Left lung (tissue), 10 donors: ENCODE measurements around the gene COL19A1. TPM values are rescaled to one million over a fixed set of nuclear protein-coding genes. Genes with fewer than 3 reads are reported as not detected.

Experiments
- ATAC-seq: fragments of 200-7000 bp; cut with Tn5 transposase; one replicate; pipeline ENCODE4 v1.9.1; 2020; ENCODE audit warnings: moderate library complexity
- DNase-seq, 4 donors: peaks; one replicate each; pipeline ENCODE4 v3.0.0-alpha.2; 2013 to 2020
- H3K27ac ChIP-seq, 2 donors: fragments of 200-600 bp; sonication (generic) in 1 of 2; one replicate each; pipeline versions ENCODE4 v1.5.0 to v1.8.0; 2020 to 2021
- H3K27me3 ChIP-seq, 2 donors: fragments of 200-600 bp; sonication (generic) in 1 of 2; one replicate each; pipeline versions ENCODE4 v1.5.0 to v1.8.0; 2020 to 2021
- H3K36me3 ChIP-seq, 2 donors: fragments of 200-600 bp; sonication (generic) in 1 of 2; one replicate each; pipeline versions ENCODE4 v1.5.0 to v1.8.0; 2020 to 2021
- H3K4me1 ChIP-seq, 2 donors: fragments of 200-600 bp; one replicate each; pipeline ENCODE4 v1.8.0; 2021
- H3K4me3 ChIP-seq, 2 donors: fragments of 200-600 bp; sonication (generic) in 1 of 2; one replicate each; pipeline versions ENCODE4 v1.5.0 to v1.8.0; 2020 to 2021; ENCODE audit warnings: mild to moderate bottlenecking in 1 of 2
- H3K9me3 ChIP-seq, 2 donors: fragments of 200-600 bp; sonication (generic) in 1 of 2; one replicate each; pipeline versions ENCODE4 v1.5.0 to v1.8.0; 2020 to 2021
- CTCF ChIP-seq, 2 donors: fragments of 200-600 bp; sonication (generic) in 1 of 2; IDR thresholded peaks; one replicate each; pipeline versions ENCODE4 v1.5.0 to v1.8.0; 2021; ENCODE audit warnings: antibody characterized with exemption in 2 of 2
- intact Hi-C, 2 donors: fragments of 100-400 bp; cut with DNase I; formaldehyde crosslinking; loops; one replicate each; pipeline versions ENCODE4 v1.11.2 to v1.14.2; 2022
- polyA plus RNA-seq, 6 donors: library from polyadenylated mRNA; unstranded; fragments of 120-200 nt; gene quantifications; one replicate each; pipeline ENCODE4 v1.2.1, GENCODE V29; 2013; ENCODE audit not compliant: insufficient read length in 6 of 6
- total RNA-seq, 2 donors: library from RNA; stranded (reverse); fragmentation: NEBNext Ultra II Directional; extraction: Animal tissue kit (Norgen Biotek cat#: 25700); gene quantifications; one replicate each; pipeline ENCODE4 v1.2.1, GENCODE V29; 2021
- donor health status: DM: no; HTN: yes; CAD: no.
- donor health status: DM: no; HTN: no; CAD: no.

The COL19A1 gene
- total and polyA plus RNA-seq, 8 donors = 0.10 to 0.77 (median 0.70) TPM

- TF ChIP-seq CTCF (IDR thresholded peaks at IDR 0.05) = no peak
- intact Hi-C loops = no loop called here
- peaks cover 5 to 68% of the 10 kb centered on the region in 2 donors for H3K27me3 ChIP-seq
- no peaks in the 10 kb centered on the region for H3K9me3 ChIP-seq
- H3K4me3 ChIP-seq = no peak overlapping the region
- no peak overlapping the region for H3K27ac ChIP-seq
- peaks cover 9 to 10% of the 10 kb centered on the region in 2 donors for H3K4me1 ChIP-seq
- no peak for DNase-seq
- no peak for ATAC-seq
- no peaks in the 10 kb centered on the region for H3K36me3 ChIP-seq
These were observed 2.6 kb downstream of the COL19A1 start for GRCh38 chr6:69868961-69869360.

- Histone ChIP-seq H3K4me1 (peaks cover 9% of the 10 kb centered on the region in 2 donors), H3K9me3 (no peaks in the 10 kb centered on the region), H3K4me3 (no peak overlapping the region), H3K36me3 (no peaks in the 10 kb centered on the region), H3K27me3 (peaks cover 4 to 47% of the 10 kb centered on the region in 2 donors), H3K27ac (no peak overlapping the region)
- no peak for TF ChIP-seq CTCF (IDR thresholded peaks at IDR 0.05)
- DNase-seq = no peak
- intact Hi-C loops = no loop called here
- no peak for ATAC-seq
These were observed 4.8 kb downstream of the COL19A1 start for GRCh38 chr6:69871107-69871506.

- Histone ChIP-seq H3K27me3 (peaks cover 0 to 25% of the 10 kb centered on the region in 2 donors), H3K4me1 (no peaks in the 10 kb centered on the region), H3K36me3 (no peaks in the 10 kb centered on the region), H3K4me3 (no peak overlapping the region), H3K27ac (no peak overlapping the region), H3K9me3 (no peaks in the 10 kb centered on the region)
- no peak for ATAC-seq
- DNase-seq = no peak
- TF ChIP-seq CTCF (IDR thresholded peaks at IDR 0.05) = no peak
- intact Hi-C loops = no loop called here
These were observed 6.9 kb downstream of the COL19A1 start for GRCh38 chr6:69873291-69873690.

GRCh38 chr6:69875715-69876114 is 9.4 kb downstream of the COL19A1 start:
- Histone ChIP-seq H3K27ac (no peak overlapping the region), H3K4me1 (no peaks in the 10 kb centered on the region), H3K27me3 (peaks cover 0 to 5% of the 10 kb centered on the region in 2 donors), H3K9me3 (no peaks in the 10 kb centered on the region), H3K4me3 (no peak overlapping the region), H3K36me3 (no peaks in the 10 kb centered on the region)
- no peak for TF ChIP-seq CTCF (IDR thresholded peaks at IDR 0.05)
- intact Hi-C loops = no loop called here
- DNase-seq = no peak
- ATAC-seq = no peak

- H3K36me3 ChIP-seq = no peaks in the 10 kb centered on the region
- DNase-seq = no peak
- no peaks in the 10 kb centered on the region for H3K9me3 ChIP-seq
- H3K27ac ChIP-seq = no peak overlapping the region
- no peaks in the 10 kb centered on the region for H3K27me3 ChIP-seq
- ATAC-seq = no peak
- H3K4me1 ChIP-seq = no peaks in the 10 kb centered on the region
- no peak overlapping the region for H3K4me3 ChIP-seq
- TF ChIP-seq CTCF (IDR thresholded peaks at IDR 0.05) = no peak
- intact Hi-C loops = no loop called here
These were observed 12.4 kb downstream of the COL19A1 start for GRCh38 chr6:69878795-69879194.
